ENCODE results near the gene POC1A.

POC1A gene

GRCh38 chr3:52144034-52144795, 10.0 kb downstream of the POC1A start:
- Histone ChIP-seq H3K27ac (ENCODE audit: extremely low read depth, low read depth, low read length) (no peak overlapping the region), H3K4me1 (ENCODE audit: control insufficient read depth, insufficient read depth, low read length) (no peaks in the 10 kb centered on the region), H3K36me3 (ENCODE audit: control insufficient read depth in 2 of 2, insufficient read depth in 1 of 2, low read length in 2 of 2) (peaks cover 3 to 92% of the 10 kb centered on the region in 2 experiments; a peak in 2 of 3 replicates), H3K4me3 (ENCODE audit: low read depth, low read length) (no peak overlapping the region), H3K9me3 (ENCODE audit: control insufficient read depth, insufficient read depth, low read depth, low read length) (no peaks in the 10 kb centered on the region)
- POLR2A ChIA-PET = no interaction called here
- CTCF ChIA-PET = interaction anchor here (0.6 to 2.8 kb wide), 15 partner anchors 10 to 146 kb away, joined by 3 to 32 read pairs (median 4); no protein-coding TSS in a partner anchor
- 0 out of 2 replicates have a peak, but pooled peaks have one; percentile 17 for TF ChIP-seq ZNF2 (tag by site-specific recombination; IDR thresholded peaks at IDR 0.05)
- TF ChIP-seq ZNF223 (tag by site-specific recombination; IDR thresholded peaks at IDR 0.05) = no peak
- TF ChIP-seq PRDM10 (tag by site-specific recombination; IDR thresholded peaks at IDR 0.05) = no peak
- no peak for TF ChIP-seq ZNF843 (tag by site-specific recombination; IDR thresholded peaks at IDR 0.05)
- TF ChIP-seq SCRT2 (tag by site-specific recombination; IDR thresholded peaks at IDR 0.05) = peak; percentile 89
- TF ChIP-seq CTCF (tag by site-specific recombination; IDR thresholded peaks at IDR 0.05) = peak; percentile 72
- TF ChIP-seq ZNF654 (tag by site-specific recombination; IDR thresholded peaks at IDR 0.05; ENCODE audit: low read depth) = peak; percentile 59
- peak; percentile 48; the same call in 1 of the 2 replicates for TF ChIP-seq SCRT1 (tag by site-specific recombination; IDR thresholded peaks at IDR 0.05; ENCODE audit: borderline replicate concordance)

GRCh38 chr3:52143616-52144015, 10.6 kb downstream of the POC1A start:
- no peaks in the 10 kb centered on the region for H3K9me3 ChIP-seq (ENCODE audit: control insufficient read depth, insufficient read depth, low read depth, low read length)
- CTCF ChIA-PET = interaction anchor here (0.5 to 2.2 kb wide), 6 partner anchors 18 to 236 kb away, joined by 3 to 23 read pairs (median 4); no protein-coding TSS in a partner anchor
- H3K4me1 ChIP-seq (ENCODE audit: control insufficient read depth, insufficient read depth, low read length) = no peaks in the 10 kb centered on the region
- H3K36me3 ChIP-seq (ENCODE audit: control insufficient read depth in 2 of 2, insufficient read depth in 1 of 2, low read length in 2 of 2) = peaks cover 3 to 90% of the 10 kb centered on the region in 2 experiments; a peak in 2 of 3 replicates
- POLR2A ChIA-PET = no interaction called here
- H3K27ac ChIP-seq (ENCODE audit: extremely low read depth, low read depth, low read length) = no peak overlapping the region
- TF ChIP-seq ZNF248 (tag by site-specific recombination; IDR thresholded peaks at IDR 0.05) = no peak
- TF ChIP-seq ZNF473 (tag by site-specific recombination; IDR thresholded peaks at IDR 0.05) = no peak
- no peak for TF ChIP-seq SP3 (tag by site-specific recombination; IDR thresholded peaks at IDR 0.05)
- TF ChIP-seq ZNF639 (tag by site-specific recombination; IDR thresholded peaks at IDR 0.05) = no peak
- TF ChIP-seq ZNF654 (tag by site-specific recombination; IDR thresholded peaks at IDR 0.05; ENCODE audit: low read depth) = no peak
- TF ChIP-seq ZNF121 (tag by site-specific recombination; IDR thresholded peaks at IDR 0.05) = no peak
- no peak for TF ChIP-seq TSHZ1 (tag by site-specific recombination; IDR thresholded peaks at IDR 0.05; ENCODE audit: borderline replicate concordance)
- H3K4me3 ChIP-seq (ENCODE audit: low read depth, low read length) = no peak overlapping the region

Measured in HEK293 (cell line).